ENCODE results near the gene TRAF1. TPM values are rescaled to one million over a fixed set of nuclear protein-coding genes. Genes with fewer than 3 reads are reported as not detected.

The TRAF1 gene
- total and polyA plus RNA-seq, 10 of the 15 experiments (the other 5 are each of a cell fraction or from before 2014, with no cell fraction given): 13.8 to 163 (median 128) TPM

DNA sequence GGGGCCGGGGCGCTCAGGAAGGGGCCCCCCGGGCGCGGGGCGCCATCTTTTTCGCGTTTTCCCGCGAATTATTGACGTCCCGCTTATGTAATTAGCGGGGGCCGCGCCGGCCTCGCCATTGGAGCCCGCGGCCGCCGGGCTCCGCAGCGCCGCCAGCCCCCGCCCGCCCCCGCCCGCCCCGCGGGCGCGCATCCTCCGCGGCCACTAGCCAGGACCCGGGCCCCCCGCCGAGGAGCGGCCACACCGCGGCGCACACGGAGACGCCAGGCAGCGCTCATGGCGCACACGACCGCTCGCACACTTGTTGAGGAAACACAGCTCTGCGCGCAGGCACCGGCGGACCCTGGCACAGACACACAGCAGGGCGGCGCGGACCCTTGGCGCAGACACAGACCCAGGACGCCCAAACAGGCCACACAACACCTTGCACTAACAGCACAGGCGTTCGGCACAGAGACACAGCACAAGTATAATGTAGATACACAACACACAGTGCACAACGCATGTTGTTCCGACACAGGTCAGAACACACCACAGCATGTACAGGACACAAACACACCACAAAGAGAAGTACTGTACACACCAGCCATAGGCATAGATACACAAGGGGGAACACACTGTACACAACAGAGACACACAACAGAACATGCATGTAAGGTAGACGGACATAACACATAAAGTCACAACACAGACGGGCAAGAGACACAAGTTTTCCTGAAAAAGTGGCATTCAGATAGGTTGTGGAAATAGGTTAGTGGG, 49.1 kb downstream of the TRAF1 start (continued):
- TF ChIP-seq, protein P1, sequence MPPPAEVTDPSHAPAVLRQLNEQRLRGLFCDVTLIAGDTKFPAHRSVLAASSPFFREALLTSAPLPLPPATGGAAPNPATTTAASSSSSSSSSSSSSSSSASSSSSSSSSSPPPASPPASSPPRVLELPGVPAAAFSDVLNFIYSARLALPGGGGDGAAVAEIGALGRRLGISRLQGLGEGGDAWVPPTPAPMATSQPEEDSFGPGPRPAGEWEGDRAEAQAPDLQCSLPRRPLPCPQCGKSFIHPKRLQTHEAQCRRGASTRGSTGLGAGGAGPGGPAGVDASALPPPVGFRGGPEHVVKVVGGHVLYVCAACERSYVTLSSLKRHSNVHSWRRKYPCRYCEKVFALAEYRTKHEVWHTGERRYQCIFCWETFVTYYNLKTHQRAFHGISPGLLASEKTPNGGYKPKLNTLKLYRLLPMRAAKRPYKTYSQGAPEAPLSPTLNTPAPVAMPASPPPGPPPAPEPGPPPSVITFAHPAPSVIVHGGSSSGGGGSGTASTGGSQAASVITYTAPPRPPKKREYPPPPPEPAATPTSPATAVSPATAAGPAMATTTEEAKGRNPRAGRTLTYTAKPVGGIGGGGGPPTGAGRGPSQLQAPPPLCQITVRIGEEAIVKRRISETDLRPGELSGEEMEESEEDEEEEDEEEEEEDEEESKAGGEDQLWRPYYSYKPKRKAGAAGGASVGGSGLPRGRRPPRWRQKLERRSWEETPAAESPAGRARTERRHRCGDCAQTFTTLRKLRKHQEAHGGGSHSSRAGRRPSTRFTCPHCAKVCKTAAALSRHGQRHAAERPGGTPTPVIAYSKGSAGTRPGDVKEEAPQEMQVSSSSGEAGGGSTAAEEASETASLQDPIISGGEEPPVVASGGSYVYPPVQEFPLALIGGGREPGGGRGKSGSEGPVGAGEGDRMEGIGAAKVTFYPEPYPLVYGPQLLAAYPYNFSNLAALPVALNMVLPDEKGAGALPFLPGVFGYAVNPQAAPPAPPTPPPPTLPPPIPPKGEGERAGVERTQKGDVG (CRISPR knock-in tag; IDR thresholded peaks at IDR 0.05): no peak
- no peak for TF ChIP-seq KLF5 (IDR thresholded peaks at IDR 0.05; ENCODE audit: partially characterized antibody)
- no peak for TF ChIP-seq GABPA (IDR thresholded peaks at IDR 0.05; ENCODE audit: low read depth)
- no peak for TF ChIP-seq STAT1 (conservative IDR thresholded peaks at IDR 0.05)
- peak; percentile 65; the same call in 1 of the 2 replicates for TF ChIP-seq POLR2AphosphoS5 (IDR thresholded peaks at IDR 0.05; ENCODE audit: low read length)
- no peak for TF ChIP-seq JUND (IDR thresholded peaks at IDR 0.05; ENCODE audit: low read depth, low read length)
- no peak for TF ChIP-seq MXI1 (IDR thresholded peaks at IDR 0.05; ENCODE audit: low read depth, low read length)
- TF ChIP-seq RFX5 (IDR thresholded peaks at IDR 0.05; ENCODE audit: low read depth, low read length): no peak
- peak; percentile 58 for TF ChIP-seq DPF2 (IDR thresholded peaks at IDR 0.05)
- TF ChIP-seq HDGF (IDR thresholded peaks at IDR 0.05): peak; percentile 83
- TF ChIP-seq, protein P2, sequence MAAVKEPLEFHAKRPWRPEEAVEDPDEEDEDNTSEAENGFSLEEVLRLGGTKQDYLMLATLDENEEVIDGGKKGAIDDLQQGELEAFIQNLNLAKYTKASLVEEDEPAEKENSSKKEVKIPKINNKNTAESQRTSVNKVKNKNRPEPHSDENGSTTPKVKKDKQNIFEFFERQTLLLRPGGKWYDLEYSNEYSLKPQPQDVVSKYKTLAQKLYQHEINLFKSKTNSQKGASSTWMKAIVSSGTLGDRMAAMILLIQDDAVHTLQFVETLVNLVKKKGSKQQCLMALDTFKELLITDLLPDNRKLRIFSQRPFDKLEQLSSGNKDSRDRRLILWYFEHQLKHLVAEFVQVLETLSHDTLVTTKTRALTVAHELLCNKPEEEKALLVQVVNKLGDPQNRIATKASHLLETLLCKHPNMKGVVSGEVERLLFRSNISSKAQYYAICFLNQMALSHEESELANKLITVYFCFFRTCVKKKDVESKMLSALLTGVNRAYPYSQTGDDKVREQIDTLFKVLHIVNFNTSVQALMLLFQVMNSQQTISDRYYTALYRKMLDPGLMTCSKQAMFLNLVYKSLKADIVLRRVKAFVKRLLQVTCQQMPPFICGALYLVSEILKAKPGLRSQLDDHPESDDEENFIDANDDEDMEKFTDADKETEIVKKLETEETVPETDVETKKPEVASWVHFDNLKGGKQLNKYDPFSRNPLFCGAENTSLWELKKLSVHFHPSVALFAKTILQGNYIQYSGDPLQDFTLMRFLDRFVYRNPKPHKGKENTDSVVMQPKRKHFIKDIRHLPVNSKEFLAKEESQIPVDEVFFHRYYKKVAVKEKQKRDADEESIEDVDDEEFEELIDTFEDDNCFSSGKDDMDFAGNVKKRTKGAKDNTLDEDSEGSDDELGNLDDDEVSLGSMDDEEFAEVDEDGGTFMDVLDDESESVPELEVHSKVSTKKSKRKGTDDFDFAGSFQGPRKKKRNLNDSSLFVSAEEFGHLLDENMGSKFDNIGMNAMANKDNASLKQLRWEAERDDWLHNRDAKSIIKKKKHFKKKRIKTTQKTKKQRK (IDR thresholded peaks at IDR 0.05; ENCODE audit: low read depth, low read length): no peak
- TF ChIP-seq RUNX3 (IDR thresholded peaks at IDR 0.05; ENCODE audit: low read length): no peak
- TF ChIP-seq POU2F2 (IDR thresholded peaks at IDR 0.05; ENCODE audit: borderline replicate concordance, low read depth, low read length): 0 out of 3 replicates have a peak, but pooled peaks have one; percentile 2
- TF ChIP-seq, protein P3, sequence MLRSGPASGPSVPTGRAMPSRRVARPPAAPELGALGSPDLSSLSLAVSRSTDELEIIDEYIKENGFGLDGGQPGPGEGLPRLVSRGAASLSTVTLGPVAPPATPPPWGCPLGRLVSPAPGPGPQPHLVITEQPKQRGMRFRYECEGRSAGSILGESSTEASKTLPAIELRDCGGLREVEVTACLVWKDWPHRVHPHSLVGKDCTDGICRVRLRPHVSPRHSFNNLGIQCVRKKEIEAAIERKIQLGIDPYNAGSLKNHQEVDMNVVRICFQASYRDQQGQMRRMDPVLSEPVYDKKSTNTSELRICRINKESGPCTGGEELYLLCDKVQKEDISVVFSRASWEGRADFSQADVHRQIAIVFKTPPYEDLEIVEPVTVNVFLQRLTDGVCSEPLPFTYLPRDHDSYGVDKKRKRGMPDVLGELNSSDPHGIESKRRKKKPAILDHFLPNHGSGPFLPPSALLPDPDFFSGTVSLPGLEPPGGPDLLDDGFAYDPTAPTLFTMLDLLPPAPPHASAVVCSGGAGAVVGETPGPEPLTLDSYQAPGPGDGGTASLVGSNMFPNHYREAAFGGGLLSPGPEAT (IDR thresholded peaks at IDR 0.05; ENCODE audit: low read depth): no peak
- TF ChIP-seq NFYA (IDR thresholded peaks at IDR 0.05; ENCODE audit: borderline replicate concordance, low read depth, low read length): no peak
- TF ChIP-seq IKZF2 (IDR thresholded peaks at IDR 0.05): no peak
- no peak for TF ChIP-seq RCOR1 (conservative IDR thresholded peaks at IDR 0.05; ENCODE audit: low read depth, low read length)
- no peak for TF ChIP-seq CBX3 (IDR thresholded peaks at IDR 0.05; ENCODE audit: borderline replicate concordance, low read depth)
- TF ChIP-seq IRF4 (IDR thresholded peaks at IDR 0.05; ENCODE audit: low read depth, low read length): no peak
- no peak for TF ChIP-seq RBBP5 (conservative IDR thresholded peaks at IDR 0.05)
- TF ChIP-seq ZBED1 (IDR thresholded peaks at IDR 0.05; ENCODE audit: borderline replicate concordance): no peak; the same call in 1 of the 2 replicates
- TF ChIP-seq ZNF217 (IDR thresholded peaks at IDR 0.05): no peak
- TF ChIP-seq SUPT20H (IDR thresholded peaks at IDR 0.05; ENCODE audit: borderline replicate concordance, control insufficient read depth, low read depth, low read length): no peak
- TF ChIP-seq ZNF622 (IDR thresholded peaks at IDR 0.05): no peak
- no peak for TF ChIP-seq PAX5 (IDR thresholded peaks at IDR 0.05; ENCODE audit: borderline replicate concordance, low read depth, low read length)
